ENCODE measurements around the gene DZIP3. TPM values are rescaled to one million over a fixed set of nuclear protein-coding genes. Genes with fewer than 3 reads are reported as not detected.

DZIP3 gene
- total and polyA plus RNA-seq, 2 experiments from 2014 or later, result 5.4 to 6.5 TPM

GRCh38 chr3:108719178-108719806 lies 129.8 kb downstream of the DZIP3 start:
- Histone ChIP-seq H3K9ac (no peak overlapping the region), H4K20me1 (ENCODE audit: insufficient read depth) (no peaks in the 10 kb centered on the region), H3K4me2 (ENCODE audit: unreplicated experiment) (no peak overlapping the region), H3K36me3 (ENCODE audit: low read depth) (no peaks in the 10 kb centered on the region), H3K27me3 (replicated peaks; ENCODE audit: insufficient read depth) (no peaks in the 10 kb centered on the region), H3K9me3 (ENCODE audit: low read depth) (no peaks in the 10 kb centered on the region), H3K4me1 (ENCODE audit: insufficient read depth) (no peaks in the 10 kb centered on the region), H3K79me2 (ENCODE audit: insufficient read depth) (no peaks in the 10 kb centered on the region), H3K4me3 (no peak overlapping the region), H3K9me2 (ENCODE audit: insufficient read depth) (no peaks in the 10 kb centered on the region), H2AFZ (no peak overlapping the region), H3K27ac (no peak overlapping the region), H3F3A (ENCODE audit: insufficient read depth) (no peaks in the 10 kb centered on the region)
- TF ChIP-seq EZH2 (IDR thresholded peaks at IDR 0.05; ENCODE audit: insufficient read depth, poor library complexity, severe bottlenecking) (no peak), EZH2phosphoT487 (IDR thresholded peaks at IDR 0.05; ENCODE audit: insufficient read depth, low read depth) (no peak)
- no peak for DNase-seq
- in situ Hi-C loops (cut with MboI), result no loop called here
- WGBS, 2 experiments (ENCODE audit: low coverage in 1 of 2, low lambda C conversion rate in 2 of 2, missing lambda C conversion rate in 2 of 2), result 47 to 61% methylated on average over 2 of the region's 2 CpGs

- no peak overlapping the region for H3K9ac ChIP-seq
- H3K36me3 ChIP-seq (ENCODE audit: low read depth), result no peaks in the 10 kb centered on the region
- in situ Hi-C loops (cut with MboI), result no loop called here
- no peak overlapping the region for H2AFZ ChIP-seq
- H3K4me3 ChIP-seq, result no peak overlapping the region
- no peak overlapping the region for H3K27ac ChIP-seq
- no peak for TF ChIP-seq EZH2phosphoT487 (IDR thresholded peaks at IDR 0.05; ENCODE audit: insufficient read depth, low read depth)
- no peak for TF ChIP-seq EZH2 (IDR thresholded peaks at IDR 0.05; ENCODE audit: insufficient read depth, poor library complexity, severe bottlenecking)
- H3K27me3 ChIP-seq (replicated peaks; ENCODE audit: insufficient read depth), result no peaks in the 10 kb centered on the region
- H3K9me3 ChIP-seq (ENCODE audit: low read depth), result no peaks in the 10 kb centered on the region
- no peak overlapping the region for H3K4me2 ChIP-seq (ENCODE audit: unreplicated experiment)
- WGBS, 2 experiments (ENCODE audit: low coverage in 1 of 2, low lambda C conversion rate in 2 of 2, missing lambda C conversion rate in 2 of 2), result 20 to 29% methylated on average over 1 of the region's 1 CpG
- no peaks in the 10 kb centered on the region for H3F3A ChIP-seq (ENCODE audit: insufficient read depth)
- no peaks in the 10 kb centered on the region for H4K20me1 ChIP-seq (ENCODE audit: insufficient read depth)
- no peaks in the 10 kb centered on the region for H3K4me1 ChIP-seq (ENCODE audit: insufficient read depth)
- H3K9me2 ChIP-seq (ENCODE audit: insufficient read depth), result no peaks in the 10 kb centered on the region
- DNase-seq, result no peak
- H3K79me2 ChIP-seq (ENCODE audit: insufficient read depth), result no peaks in the 10 kb centered on the region
Observed at GRCh38 chr3:108722724-108723123, 133.2 kb downstream of the DZIP3 start.

- Histone ChIP-seq H3K4me2 (ENCODE audit: unreplicated experiment) (no peak overlapping the region), H3K9me2 (ENCODE audit: insufficient read depth) (no peaks in the 10 kb centered on the region), H2AFZ (no peak overlapping the region), H3K27ac (no peak overlapping the region), H3K9ac (no peak overlapping the region), H4K20me1 (ENCODE audit: insufficient read depth) (no peaks in the 10 kb centered on the region), H3K36me3 (ENCODE audit: low read depth) (no peaks in the 10 kb centered on the region), H3K27me3 (replicated peaks; ENCODE audit: insufficient read depth) (no peaks in the 10 kb centered on the region), H3K9me3 (ENCODE audit: low read depth) (no peaks in the 10 kb centered on the region), H3F3A (ENCODE audit: insufficient read depth) (no peaks in the 10 kb centered on the region), H3K4me1 (ENCODE audit: insufficient read depth) (no peaks in the 10 kb centered on the region), H3K79me2 (ENCODE audit: insufficient read depth) (no peaks in the 10 kb centered on the region), H3K4me3 (no peak overlapping the region)
- TF ChIP-seq EZH2phosphoT487 (IDR thresholded peaks at IDR 0.05; ENCODE audit: insufficient read depth, low read depth), result no peak
- TF ChIP-seq EZH2 (IDR thresholded peaks at IDR 0.05; ENCODE audit: insufficient read depth, poor library complexity, severe bottlenecking), result no peak
- WGBS, 2 experiments (ENCODE audit: low coverage in 1 of 2, low lambda C conversion rate in 2 of 2, missing lambda C conversion rate in 2 of 2), result 21 to 22% methylated on average over 4 of the region's 4 CpGs
- DNase-seq, result no peak
- in situ Hi-C loops (cut with MboI), result no loop called here
Observed at GRCh38 chr3:108724101-108724500, 134.6 kb downstream of the DZIP3 start.

GRCh38 chr3:108728105-108728504 lies 138.6 kb downstream of the DZIP3 start:
- Histone ChIP-seq H3K4me3 (no peak overlapping the region), H3K4me2 (ENCODE audit: unreplicated experiment) (no peak overlapping the region), H3K79me2 (ENCODE audit: insufficient read depth) (no peaks in the 10 kb centered on the region), H4K20me1 (ENCODE audit: insufficient read depth) (no peaks in the 10 kb centered on the region), H3K27me3 (replicated peaks; ENCODE audit: insufficient read depth) (no peaks in the 10 kb centered on the region; the same call in 1 of the 2 replicates), H3K9ac (no peak overlapping the region), H3K4me1 (ENCODE audit: insufficient read depth) (no peaks in the 10 kb centered on the region), H3K36me3 (ENCODE audit: low read depth) (no peaks in the 10 kb centered on the region), H3K9me3 (ENCODE audit: low read depth) (no peaks in the 10 kb centered on the region), H2AFZ (no peak overlapping the region), H3F3A (ENCODE audit: insufficient read depth) (no peaks in the 10 kb centered on the region), H3K27ac (no peak overlapping the region), H3K9me2 (ENCODE audit: insufficient read depth) (no peaks in the 10 kb centered on the region)
- TF ChIP-seq EZH2phosphoT487 (IDR thresholded peaks at IDR 0.05; ENCODE audit: insufficient read depth, low read depth), result no peak
- no peak for TF ChIP-seq EZH2 (IDR thresholded peaks at IDR 0.05; ENCODE audit: insufficient read depth, poor library complexity, severe bottlenecking)
- in situ Hi-C loops (cut with MboI), result no loop called here
- no peak for DNase-seq

- Histone ChIP-seq H3K79me2 (ENCODE audit: insufficient read depth) (no peaks in the 10 kb centered on the region), H3K36me3 (ENCODE audit: low read depth) (no peaks in the 10 kb centered on the region), H2AFZ (no peak overlapping the region), H3K27me3 (replicated peaks; ENCODE audit: insufficient read depth) (no peaks in the 10 kb centered on the region; the same call in 1 of the 2 replicates), H3K4me1 (ENCODE audit: insufficient read depth) (no peaks in the 10 kb centered on the region), H3K27ac (no peak overlapping the region), H3K4me2 (ENCODE audit: unreplicated experiment) (no peak overlapping the region), H4K20me1 (ENCODE audit: insufficient read depth) (no peaks in the 10 kb centered on the region), H3K4me3 (no peak overlapping the region), H3K9ac (no peak overlapping the region), H3K9me3 (ENCODE audit: low read depth) (no peaks in the 10 kb centered on the region), H3K9me2 (ENCODE audit: insufficient read depth) (no peaks in the 10 kb centered on the region), H3F3A (ENCODE audit: insufficient read depth) (no peaks in the 10 kb centered on the region)
- TF ChIP-seq EZH2phosphoT487 (IDR thresholded peaks at IDR 0.05; ENCODE audit: insufficient read depth, low read depth) (no peak), EZH2 (IDR thresholded peaks at IDR 0.05; ENCODE audit: insufficient read depth, poor library complexity, severe bottlenecking) (no peak)
- no peak for DNase-seq
- in situ Hi-C loops (cut with MboI), result no loop called here
- WGBS, 2 experiments (ENCODE audit: low coverage in 1 of 2, low lambda C conversion rate in 2 of 2, missing lambda C conversion rate in 2 of 2), result 3 to 14% methylated on average over 1 of the region's 1 CpG
Observed at GRCh38 chr3:108728934-108729333, 139.4 kb downstream of the DZIP3 start.

Data from GM23248 (cell line).